Endothelial cell of umbilical vein (primary cell): ENCODE measurements around the gene TMEM250. TPM values are rescaled to one million over a fixed set of nuclear protein-coding genes. Genes with fewer than 3 reads are reported as not detected.
A peak's percentile ranks its signal among the peaks of the same experiment; 100 is the strongest.

ENCODE experiments used
- BruUV-seq: library from RNA; stranded (reverse); fragments of 400-500 nt; replicated peaks from 2 replicates; lab custom pipeline; 2021; lab: Mats Ljungman, UMichigan
- CTCF ChIA-PET: fragments of 300-600, 350-600 bp; sonication (Branson Sonifier 250); formaldehyde crosslinking; loops from one replicate; lab custom pipeline; 2021; ENCODE audit warnings: antibody characterized with exemption, inconsistent platforms; lab: Charles Lee
- POLR2A ChIA-PET: fragments of 300-600, 350-600 bp; sonication (Branson Sonifier 250); formaldehyde crosslinking; loops from one replicate; lab custom pipeline; 2021; ENCODE audit warnings: antibody characterized with exemption, inconsistent platforms; lab: Charles Lee
- DNase-seq: peaks from one replicate; pipeline ENCODE4 v3.0.0-alpha.2; 2011; ENCODE audit warnings: low read depth, low spot score
- FAIRE-seq: peaks from 2 replicates; lab custom pipeline; 2011; peaks lifted over from hg19 to GRCh38; lab: Jason Lieb, UNC
- H2AFZ ChIP-seq: 2 replicates; pipeline ENCODE4 v1.6.0; 2012; ENCODE audit warnings: low read depth, low read length, control low read depth, inconsistent platforms
- H3K27ac ChIP-seq: 2 replicates; pipeline ENCODE4 v1.5.1; 2011; ENCODE audit warnings: low read depth, mild to moderate bottlenecking, control low read depth, low read length, moderate library complexity; ENCODE audit not compliant: insufficient read depth
- H3K27me3 ChIP-seq, 2 experiments: 2 replicates each; pipeline versions ENCODE4 v1.6.0 to v1.6.1; 2011; ENCODE audit warnings: low read length in 2 of 2, mixed read lengths in 1 of 2; ENCODE audit not compliant: control insufficient read depth in 2 of 2, insufficient read depth in 2 of 2
- H3K36me3 ChIP-seq, 2 experiments: 2 replicates in 1 of 2; 3 replicates in 1 of 2; pipeline ENCODE4 v1.5.1; 2011; ENCODE audit warnings: low read length in 2 of 2, mild to moderate bottlenecking in 1 of 2, moderate library complexity in 1 of 2; ENCODE audit not compliant: control insufficient read depth in 2 of 2, insufficient read depth in 2 of 2; ENCODE audit errors: extremely low read depth in 1 of 2
- H3K4me1 ChIP-seq: 3 replicates; pipeline ENCODE4 v1.5.1; 2011; ENCODE audit warnings: mild to moderate bottlenecking, low read length; ENCODE audit not compliant: control insufficient read depth, insufficient read depth; ENCODE audit errors: extremely low read depth
- H3K4me2 ChIP-seq: 2 replicates; pipeline ENCODE4 v1.6.1; 2011; ENCODE audit warnings: low read length, control low read depth, mixed read lengths; ENCODE audit not compliant: insufficient read depth
- H3K4me3 ChIP-seq, 3 experiments: fragments of 200-600 bp in 1 of 3; sonication (generic), shearing (Covaris generic) in 1 of 3; replicated peaks in 1 of 3; 2 replicates each; pipeline ENCODE4 v1.5.1; 2011 to 2016; ENCODE audit warnings: control low read depth in 3 of 3, low read length in 3 of 3, mild to moderate bottlenecking in 2 of 3, inconsistent platforms in 1 of 3, low read depth in 1 of 3, moderate library complexity in 1 of 3; ENCODE audit not compliant: insufficient read depth in 1 of 3
- H3K79me2 ChIP-seq: 2 replicates; pipeline ENCODE4 v1.6.0; 2012; ENCODE audit warnings: low read length, inconsistent platforms; ENCODE audit not compliant: control insufficient read depth, insufficient read depth
- H3K9ac ChIP-seq: replicated peaks from 2 replicates; pipeline ENCODE3; 2011; ENCODE audit warnings: low read length, control low read depth; ENCODE audit not compliant: insufficient read depth; ENCODE audit errors: extremely low read depth
- H3K9me1 ChIP-seq: replicated peaks from 3 replicates; pipeline ENCODE4 v1.6.0; 2011; ENCODE audit warnings: mild to moderate bottlenecking, low read length; ENCODE audit not compliant: control insufficient read depth, insufficient read depth; ENCODE audit errors: extremely low read depth
- H3K9me3 ChIP-seq: replicated peaks from 2 replicates; pipeline ENCODE4 v1.5.1; 2012; ENCODE audit warnings: low read length, inconsistent platforms; ENCODE audit not compliant: control insufficient read depth, insufficient read depth
- H4K20me1 ChIP-seq: replicated peaks from 2 replicates; pipeline ENCODE3; 2011; ENCODE audit warnings: mild to moderate bottlenecking, low read length; ENCODE audit not compliant: control insufficient read depth, insufficient read depth; ENCODE audit errors: extremely low read depth
- FOS ChIP-seq: IDR thresholded peaks from 2 replicates; pipeline ENCODE4 v1.6.1; 2011; ENCODE audit warnings: mild to moderate bottlenecking, low read length, moderate library complexity, borderline replicate concordance; ENCODE audit not compliant: insufficient read depth
- GATA2 ChIP-seq: IDR thresholded peaks from 2 replicates; pipeline ENCODE4 v1.7.0; 2011; ENCODE audit warnings: low read depth, mild to moderate bottlenecking, moderate library complexity, mixed read lengths, low read length; ENCODE audit not compliant: insufficient read length, insufficient read depth
- MYC ChIP-seq: IDR thresholded peaks from one replicate; pipeline ENCODE4 v1.6.1; 2011; ENCODE audit warnings: mild to moderate bottlenecking, low read depth, low read length
- POLR2A ChIP-seq: IDR thresholded peaks from 2 replicates; pipeline ENCODE4 v1.6.1; 2012; ENCODE audit warnings: low read depth, mild to moderate bottlenecking, control low read depth, low read length
- dilution Hi-C: fragments of 300-500 bp; cut with MboI; formaldehyde crosslinking; loops from one replicate; pipeline ENCODE4 v1.15.0; 2019; ENCODE audit warnings: low sequenced_read_pairs; ENCODE audit not compliant: extremely low pct_ligation_motif_present
- intact Hi-C: fragments of 100-400 bp; cut with micrococcal nuclease; formaldehyde crosslinking; loops from one replicate; pipeline ENCODE4 v1.10.0; 2022
- polyA plus RNA-seq, 4 experiments: library from polyadenylated mRNA; depleted of rRNA in 3 of 4; stranded (reverse) in 3 of 4; unstranded in 1 of 4; fragments of >200 nt; gene quantifications; 2 replicates each; pipeline versions ENCODE4 v1.2.1 to v1.2.3, GENCODE V29; 2011 to 2012; ENCODE audit warnings: missing spikeins in 1 of 4
- total RNA-seq: library from RNA; stranded (reverse); gene quantifications from 2 replicates; pipeline ENCODE4 v1.2.3, GENCODE V29; 2021

Gene TMEM250
- total and polyA plus RNA-seq, 2 donors (not counting 3 experiments of a cell fraction or from before 2014, with no cell fraction given), result 24.9 to 49.9 TPM

DNA sequence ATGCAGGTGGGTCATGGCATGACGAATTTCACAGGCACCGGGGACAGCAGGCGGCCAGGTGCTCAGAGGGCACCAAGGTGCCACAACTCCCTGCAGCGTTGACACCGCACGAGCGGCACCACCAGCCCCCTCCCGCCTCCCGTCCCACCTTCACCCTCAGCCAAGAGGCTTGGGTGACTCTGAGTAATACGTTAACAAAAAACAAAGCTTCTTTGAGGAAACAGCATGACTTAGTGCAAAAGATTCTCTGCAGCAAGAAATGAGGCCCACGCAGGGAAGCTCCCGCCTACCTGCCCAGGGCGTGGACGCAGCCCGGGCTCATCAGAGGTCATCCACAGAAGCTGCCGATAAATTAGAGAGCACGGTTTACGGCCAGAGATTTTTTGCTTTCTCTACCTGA lies 4.1 kb downstream of the TMEM250 start:
- Histone ChIP-seq H3K4me2 (no peak overlapping the region), H3K27ac (no peak overlapping the region), H3K9me1 (no peaks in the 10 kb centered on the region), H4K20me1 (no peaks in the 10 kb centered on the region), H3K9ac (no peak overlapping the region), H3K36me3 (peaks cover 0 to 14% of the 10 kb centered on the region in 2 experiments), H3K79me2 (peaks cover 16% of the 10 kb centered on the region), H3K4me1 (peaks cover 14% of the 10 kb centered on the region), H3K4me3 (no peak overlapping the region), H3K27me3 (no peaks in the 10 kb centered on the region), H2AFZ (no peak overlapping the region), H3K9me3 (no peaks in the 10 kb centered on the region)
- POLR2A ChIA-PET, result no interaction called here
- FAIRE-seq (no peak), DNase-seq (no peak)
- intact Hi-C loops, result loop anchor here (5.0 kb wide), 1 partner anchor 107 kb away; no protein-coding TSS in a partner anchor
- dilution Hi-C loops, result no loop called here
- CTCF ChIA-PET, result interaction anchor here (1.2 kb wide), 1 partner anchor 8 kb away, joined by 3 read pairs; no protein-coding TSS in a partner anchor
- no peak for TF ChIP-seq FOS
- no peak for TF ChIP-seq POLR2A
- BruUV-seq, result no TSS peak

DNA sequence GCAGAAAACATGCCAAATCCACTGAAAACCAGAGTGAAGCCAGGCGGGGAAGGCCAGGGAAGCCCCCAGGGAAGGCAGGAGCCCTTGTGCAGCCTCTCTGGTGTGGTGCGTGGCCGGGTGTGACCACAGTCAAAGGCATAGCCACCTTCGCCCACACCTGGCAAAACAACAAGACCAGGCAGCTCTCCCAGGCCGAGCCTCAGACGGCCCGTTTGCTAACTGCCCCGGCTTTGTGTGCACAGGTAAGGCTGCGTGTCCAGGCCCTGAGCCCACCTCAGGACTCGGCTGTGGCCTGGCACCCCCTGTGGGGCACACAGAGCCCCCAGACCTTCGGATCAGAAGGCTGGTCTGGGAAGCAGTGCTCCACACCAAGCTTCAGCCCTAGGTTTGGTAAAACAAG lies 6.1 kb downstream of the TMEM250 start:
- no peak for DNase-seq
- H3K4me2 ChIP-seq, result no peak overlapping the region
- no peaks in the 10 kb centered on the region for H4K20me1 ChIP-seq
- no peaks in the 10 kb centered on the region for H3K27me3 ChIP-seq
- ChIA-PET CTCF (interaction anchor here (1.1 to 4.1 kb wide), 5 partner anchors 10 to 144 kb away, joined by 3 to 29 read pairs (median 6); no protein-coding TSS in a partner anchor), POLR2A (no interaction called here)
- H3K27ac ChIP-seq, result no peak overlapping the region
- TF ChIP-seq MYC (no peak), GATA2 (no peak), POLR2A (peak; percentile 35), FOS (no peak)
- no peak overlapping the region for H2AFZ ChIP-seq
- BruUV-seq, result no TSS peak
- intact Hi-C loops (no loop called here), dilution Hi-C loops (no loop called here)
- peaks cover 13% of the 10 kb centered on the region for H3K79me2 ChIP-seq
- no peaks in the 10 kb centered on the region for H3K9me1 ChIP-seq
- H3K4me3 ChIP-seq, result no peak overlapping the region
- H3K9ac ChIP-seq, result no peak overlapping the region
- FAIRE-seq, result no peak
- peaks cover 0 to 14% of the 10 kb centered on the region in 2 experiments for H3K36me3 ChIP-seq
- H3K9me3 ChIP-seq, result no peaks in the 10 kb centered on the region
- H3K4me1 ChIP-seq, result peaks cover 16% of the 10 kb centered on the region
